Fibroblast of lung (primary cell): ENCODE data around the gene KRTAP7-1.

Experiments
- EZH2 ChIP-seq: IDR thresholded peaks from 2 replicates; pipeline ENCODE4 v1.5.1; 2012; ENCODE audit warnings: low read length, control low read depth, mild to moderate bottlenecking; ENCODE audit errors: missing control alignments
- TF ChIP-seq, protein P1 (sequence below), 2 donors: IDR thresholded peaks in 1 of 2; conservative IDR thresholded peaks in 1 of 2; 1 replicate in 1 of 2; 2 replicates in 1 of 2; pipeline ENCODE4 v1.5.1; 2011 to 2012; ENCODE audit warnings: low read length in 2 of 2, control low read depth in 1 of 2, inconsistent platforms in 1 of 2, low read depth in 1 of 2, mild to moderate bottlenecking in 1 of 2

DNA sequence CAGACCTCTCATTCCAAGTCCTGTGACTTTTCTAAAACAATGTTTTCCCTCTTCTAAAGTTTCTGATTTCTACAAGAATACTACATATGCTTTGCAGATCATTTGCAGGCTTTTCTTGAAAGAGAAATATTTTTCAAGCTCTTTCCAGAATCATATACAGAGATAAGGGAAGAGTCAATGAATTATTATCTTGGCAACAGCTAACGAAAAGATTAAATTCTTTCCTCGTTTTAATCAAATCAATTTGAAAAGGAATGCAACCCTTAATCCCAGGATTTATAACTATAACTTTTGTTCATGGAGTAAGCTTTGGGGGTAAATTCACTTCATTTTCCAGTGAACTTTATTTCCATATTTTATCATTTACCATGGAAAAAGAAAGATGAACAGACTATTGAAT lies 45.0 kb upstream of the KRTAP7-1 start:
- TF ChIP-seq, protein P1, sequence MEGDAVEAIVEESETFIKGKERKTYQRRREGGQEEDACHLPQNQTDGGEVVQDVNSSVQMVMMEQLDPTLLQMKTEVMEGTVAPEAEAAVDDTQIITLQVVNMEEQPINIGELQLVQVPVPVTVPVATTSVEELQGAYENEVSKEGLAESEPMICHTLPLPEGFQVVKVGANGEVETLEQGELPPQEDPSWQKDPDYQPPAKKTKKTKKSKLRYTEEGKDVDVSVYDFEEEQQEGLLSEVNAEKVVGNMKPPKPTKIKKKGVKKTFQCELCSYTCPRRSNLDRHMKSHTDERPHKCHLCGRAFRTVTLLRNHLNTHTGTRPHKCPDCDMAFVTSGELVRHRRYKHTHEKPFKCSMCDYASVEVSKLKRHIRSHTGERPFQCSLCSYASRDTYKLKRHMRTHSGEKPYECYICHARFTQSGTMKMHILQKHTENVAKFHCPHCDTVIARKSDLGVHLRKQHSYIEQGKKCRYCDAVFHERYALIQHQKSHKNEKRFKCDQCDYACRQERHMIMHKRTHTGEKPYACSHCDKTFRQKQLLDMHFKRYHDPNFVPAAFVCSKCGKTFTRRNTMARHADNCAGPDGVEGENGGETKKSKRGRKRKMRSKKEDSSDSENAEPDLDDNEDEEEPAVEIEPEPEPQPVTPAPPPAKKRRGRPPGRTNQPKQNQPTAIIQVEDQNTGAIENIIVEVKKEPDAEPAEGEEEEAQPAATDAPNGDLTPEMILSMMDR (conservative IDR thresholded peaks at IDR 0.05 in 1 of 2, IDR thresholded peaks at IDR 0.05 in 1 of 2; ENCODE audit: low read depth in 1 of 2, low read length in 2 of 2) = no peak
- no peak for TF ChIP-seq EZH2
